ENCODE data around the gene ZNF620.
"Not testable (repeated sequence)": the region's sequence is repeated elsewhere in the genome, so short reads cannot be mapped to it uniquely, and the experiment has no call there.

Gene ZNF620

GRCh38 chr3:40505599-40506462 is at the start of gene ZNF620:
Gene ZNF620, plus strand, starts transcription at chr3:40506039. Its CDS starts 314 bp downstream, at chr3:40506353.
- peak; percentile 91 for DNase-seq (ENCODE audit: low spot score)

- no peak for DNase-seq (ENCODE audit: low spot score)
Observed at GRCh38 chr3:40456279-40456939, 49.4 kb upstream of the ZNF620 start.

GRCh38 chr3:40456940-40457823 is 48.7 kb upstream of the ZNF620 start, which contains the start of gene RPL14:
Gene RPL14, plus strand, starts transcription at chr3:40457339. Its CDS starts 133 bp downstream, at chr3:40457472.
- DNase-seq (ENCODE audit: low spot score): peak; percentile 96

GRCh38 chr3:40458473-40458872 is 47.4 kb upstream of the ZNF620 start:
- DNase-seq (ENCODE audit: low spot score): no peak

GRCh38 chr3:40460481-40460880 is 45.4 kb upstream of the ZNF620 start:
- not testable (repeated sequence) for DNase-seq (ENCODE audit: low spot score)

GRCh38 chr3:40461161-40461560 is 44.7 kb upstream of the ZNF620 start:
- DNase-seq (ENCODE audit: low spot score): no peak

GRCh38 chr3:40462838-40463237 is 43.0 kb upstream of the ZNF620 start:
- not testable (repeated sequence) for DNase-seq (ENCODE audit: low spot score)

GRCh38 chr3:40463579-40463978 is 42.3 kb upstream of the ZNF620 start:
- no peak for DNase-seq (ENCODE audit: low spot score)

- DNase-seq (ENCODE audit: low spot score): no peak
Observed at GRCh38 chr3:40464339-40465110, 41.3 kb upstream of the ZNF620 start.

GRCh38 chr3:40465111-40465407 is 40.8 kb upstream of the ZNF620 start:
- no peak for DNase-seq (ENCODE audit: low spot score)

- no peak for DNase-seq (ENCODE audit: low spot score)
Observed at GRCh38 chr3:40465456-40465855, 40.4 kb upstream of the ZNF620 start.

GRCh38 chr3:40468018-40468417 is 37.8 kb upstream of the ZNF620 start:
- DNase-seq (ENCODE audit: low spot score): no peak

- no peak for DNase-seq (ENCODE audit: low spot score)
Observed at GRCh38 chr3:40470701-40471100, 35.1 kb upstream of the ZNF620 start.

- DNase-seq (ENCODE audit: low spot score): peak; percentile 75
Observed at GRCh38 chr3:40476478-40477470, 29.1 kb upstream of the ZNF620 start, which contains the start of gene ZNF619. Gene ZNF619, plus strand, starts transcription at chr3:40477122. Its CDS starts 858 bp downstream, at chr3:40477980.

GRCh38 chr3:40477666-40478065 is 28.2 kb upstream of the ZNF620 start:
- DNase-seq (ENCODE audit: low spot score): no peak

- no peak for DNase-seq (ENCODE audit: low spot score)
Observed at GRCh38 chr3:40487172-40487571, 18.7 kb upstream of the ZNF620 start.

- DNase-seq (ENCODE audit: low spot score): no peak
Observed at GRCh38 chr3:40490916-40491315, 14.9 kb upstream of the ZNF620 start.

- no peak for DNase-seq (ENCODE audit: low spot score)
Observed at GRCh38 chr3:40494698-40495097, 11.1 kb upstream of the ZNF620 start.

- DNase-seq (ENCODE audit: low spot score): no peak
Observed at GRCh38 chr3:40497288-40497687, 8.6 kb upstream of the ZNF620 start.

- DNase-seq (ENCODE audit: low spot score): no peak
Observed at GRCh38 chr3:40499952-40500351, 5.9 kb upstream of the ZNF620 start.

Data from HuH-7 (cell line).